Karpas-422 (cell line): ENCODE measurements around the gene LYG2. TPM values are rescaled to one million over a fixed set of nuclear protein-coding genes. Genes with fewer than 3 reads are reported as not detected.
"Not testable (repeated sequence)": the region's sequence is repeated elsewhere in the genome, so short reads cannot be mapped to it uniquely, and the experiment has no call there.

ENCODE experiments used
- DNase-seq: peaks from one replicate; pipeline ENCODE4 v3.0.0-alpha.2; 2015
- H2AFZ ChIP-seq: fragments of 200-600 bp; sonication (generic); 2 replicates; pipeline ENCODE4 v1.6.1; 2014; ENCODE audit warnings: antibody characterized with exemption, low read length, mixed read lengths
- H3K27ac ChIP-seq: fragments of 200-600 bp; sonication (generic); 2 replicates; pipeline ENCODE4 v1.5.1; 2014; ENCODE audit warnings: mild to moderate bottlenecking, low read length, moderate library complexity
- H3K27me3 ChIP-seq: fragments of 200-600 bp; sonication (generic); 2 replicates; pipeline ENCODE4 v1.6.1; 2014; ENCODE audit warnings: low read length, mixed read lengths
- H3K36me3 ChIP-seq: fragments of 200-600 bp; sonication (generic); 2 replicates; pipeline ENCODE4 v1.6.1; 2014; ENCODE audit warnings: low read length, mixed read lengths; ENCODE audit not compliant: insufficient read depth
- H3K4me1 ChIP-seq: fragments of 200-600 bp; sonication (generic); 2 replicates; pipeline ENCODE4 v1.6.1; 2014; ENCODE audit warnings: mild to moderate bottlenecking, low read length, mixed read lengths
- H3K4me2 ChIP-seq: fragments of 200-600 bp; sonication (generic); 2 replicates; pipeline ENCODE4 v1.6.1; 2014; ENCODE audit warnings: low read length, low read depth, mild to moderate bottlenecking; ENCODE audit not compliant: poor library complexity, severe bottlenecking
- H3K4me3 ChIP-seq: fragments of 200-600 bp; sonication (generic); 2 replicates; pipeline ENCODE4 v1.5.1; 2014; ENCODE audit warnings: mild to moderate bottlenecking, antibody characterized with exemption, low read length, mixed read lengths
- H3K79me2 ChIP-seq: fragments of 200-600 bp; sonication (generic); 2 replicates; pipeline ENCODE4 v1.6.1; 2014; ENCODE audit warnings: mild to moderate bottlenecking, low read length, mixed read lengths
- H3K9ac ChIP-seq: fragments of 200-600 bp; sonication (generic); 2 replicates; pipeline ENCODE4 v1.6.0; 2014; ENCODE audit warnings: low read length
- H3K9me2 ChIP-seq: fragments of 200-600 bp; sonication (generic), shearing (Covaris generic); replicated peaks from 2 replicates; pipeline ENCODE4 v1.6.0; 2014; ENCODE audit warnings: mild to moderate bottlenecking, low read length, moderate library complexity; ENCODE audit not compliant: insufficient read depth
- H3K9me3 ChIP-seq: fragments of 300-700, 200-600 bp; sonication (generic); 2 replicates; pipeline ENCODE4 v1.6.1; 2014; ENCODE audit warnings: low read length, mixed read lengths
- H4K20me1 ChIP-seq: fragments of 200-600 bp; sonication (generic); 2 replicates; pipeline ENCODE4 v1.6.1; 2014; ENCODE audit warnings: mild to moderate bottlenecking, antibody characterized with exemption, low read length, low read depth; ENCODE audit not compliant: insufficient read depth
- total RNA-seq: library from RNA; depleted of rRNA; stranded (reverse); fragments of >200 nt; shearing (Covaris generic); gene quantifications from 2 replicates; pipeline ENCODE4 v1.2.3, GENCODE V29; 2014; ENCODE audit warnings: low replicate concordance; rRNA removed

LYG2 gene
- total RNA-seq = not detected in 2 replicates

- no peak within 1 kb of the TSS for H3K9ac ChIP-seq
Measured at GRCh38 chr2:99255491-99256318, at the start of gene LYG2. LYG2 (minus strand) TSS chr2:99255666; CDS start chr2:99254260, 1,406 bp downstream.

GRCh38 chr2:99301097-99301496 lies 45.6 kb upstream of the LYG2 start, which contains the start of gene LYG1:
LYG1 (minus strand) TSS chr2:99301197; CDS start chr2:99295670, 5,527 bp downstream.
- not testable (repeated sequence) for DNase-seq, H3K4me3 ChIP-seq, H3K27ac ChIP-seq, H3K79me2 ChIP-seq, H3K27me3 ChIP-seq, H2AFZ ChIP-seq, H3K9ac ChIP-seq, H3K4me2 ChIP-seq, H4K20me1 ChIP-seq, H3K9me3 ChIP-seq, H3K9me2 ChIP-seq, H3K36me3 ChIP-seq, H3K4me1 ChIP-seq

More at GRCh38 chr2:99255491-99256318, at the start of gene LYG2:
- Histone ChIP-seq H3K4me2 (no peak within 1 kb of the TSS), H3K27me3 (no peaks in the 10 kb centered on the region), H3K27ac (no peak within 1 kb of the TSS), H3K9me2 (no peaks in the 10 kb centered on the region), H3K9me3 (no peaks in the 10 kb centered on the region), H3K79me2 (no peaks in the 10 kb centered on the region), H4K20me1 (no peaks in the 10 kb centered on the region), H3K4me1 (no peaks in the 10 kb centered on the region), H2AFZ (no peak within 1 kb of the TSS), H3K4me3 (no peak within 1 kb of the TSS), H3K36me3 (no peaks in the 10 kb centered on the region)
- no peak for DNase-seq

DNA sequence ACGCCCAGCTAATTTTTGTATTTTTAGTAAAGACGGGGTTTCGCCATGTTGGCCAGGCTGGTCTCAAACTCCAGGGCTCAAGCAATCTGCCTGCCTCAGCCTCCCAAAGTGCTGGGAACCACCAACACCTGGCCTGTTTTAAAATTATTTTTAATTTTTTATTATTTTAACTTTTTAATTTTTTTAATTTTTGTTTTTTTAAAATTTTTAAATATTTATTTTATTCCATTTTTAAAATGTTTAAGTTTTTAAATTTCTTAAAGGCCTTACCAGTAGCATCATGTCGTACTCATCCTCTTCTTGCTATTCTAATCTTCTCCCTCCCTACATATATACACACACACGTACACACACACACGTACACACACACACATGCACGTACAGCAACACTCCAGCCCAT lies 44.1 kb upstream of the LYG2 start:
- Histone ChIP-seq H3K36me3 (no peaks in the 10 kb centered on the region), H2AFZ (no peak overlapping the region), H3K27ac (no peak overlapping the region), H3K9me2 (no peaks in the 10 kb centered on the region), H4K20me1 (no peaks in the 10 kb centered on the region), H3K79me2 (peaks cover 4% of the 10 kb centered on the region), H3K4me3 (no peak overlapping the region), H3K27me3 (no peaks in the 10 kb centered on the region), H3K9ac (no peak overlapping the region), H3K4me2 (no peak overlapping the region), H3K9me3 (no peaks in the 10 kb centered on the region), H3K4me1 (peaks cover 9% of the 10 kb centered on the region)
- no peak for DNase-seq

- Histone ChIP-seq H3K9me3 (no peaks in the 10 kb centered on the region), H3K27me3 (no peaks in the 10 kb centered on the region), H2AFZ (no peak overlapping the region), H3K4me1 (peaks cover 9% of the 10 kb centered on the region), H3K4me3 (no peak overlapping the region), H3K27ac (no peak overlapping the region), H3K4me2 (no peak overlapping the region), H3K36me3 (no peaks in the 10 kb centered on the region), H3K9me2 (no peaks in the 10 kb centered on the region), H4K20me1 (no peaks in the 10 kb centered on the region), H3K79me2 (peaks cover 4% of the 10 kb centered on the region), H3K9ac (no peak overlapping the region)
- peak; percentile 60 for DNase-seq
Measured at GRCh38 chr2:99297994-99298393, 42.5 kb upstream of the LYG2 start.

DNA sequence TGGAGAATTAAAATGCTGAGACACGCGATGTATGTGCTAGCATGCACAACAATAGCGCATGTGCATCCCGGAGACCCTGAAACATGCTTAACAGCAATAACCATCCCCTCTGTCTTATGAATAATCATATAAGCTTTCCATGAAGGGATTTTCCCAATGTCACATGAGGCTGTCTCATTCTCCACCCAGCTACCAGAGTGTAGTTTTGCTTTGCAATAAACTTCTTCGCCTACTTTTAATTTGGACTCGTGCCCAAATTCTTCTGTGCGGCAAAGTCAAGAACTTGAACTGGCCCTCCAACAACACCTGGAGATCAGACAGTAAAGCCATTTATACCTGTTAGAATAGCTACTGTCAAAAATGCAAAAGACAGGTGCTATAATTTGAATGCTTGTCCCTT lies 30.1 kb upstream of the LYG2 start:
- H3K27me3 ChIP-seq = no peaks in the 10 kb centered on the region
- H3K4me3 ChIP-seq = no peak overlapping the region
- H4K20me1 ChIP-seq = no peaks in the 10 kb centered on the region
- peaks cover 44% of the 10 kb centered on the region for H3K4me1 ChIP-seq
- H3K9me3 ChIP-seq = no peaks in the 10 kb centered on the region
- peak overlapping the region; percentile 91 for H3K27ac ChIP-seq
- peak overlapping the region; percentile 70 for H3K4me2 ChIP-seq
- no peak for DNase-seq
- no peak overlapping the region for H2AFZ ChIP-seq
- no peak overlapping the region for H3K9ac ChIP-seq
- H3K79me2 ChIP-seq = peaks cover 30% of the 10 kb centered on the region
- no peaks in the 10 kb centered on the region for H3K9me2 ChIP-seq
- H3K36me3 ChIP-seq = 0 out of 2 replicates have a peak, but pooled peaks cover 3% of the 10 kb centered on the region

DNA sequence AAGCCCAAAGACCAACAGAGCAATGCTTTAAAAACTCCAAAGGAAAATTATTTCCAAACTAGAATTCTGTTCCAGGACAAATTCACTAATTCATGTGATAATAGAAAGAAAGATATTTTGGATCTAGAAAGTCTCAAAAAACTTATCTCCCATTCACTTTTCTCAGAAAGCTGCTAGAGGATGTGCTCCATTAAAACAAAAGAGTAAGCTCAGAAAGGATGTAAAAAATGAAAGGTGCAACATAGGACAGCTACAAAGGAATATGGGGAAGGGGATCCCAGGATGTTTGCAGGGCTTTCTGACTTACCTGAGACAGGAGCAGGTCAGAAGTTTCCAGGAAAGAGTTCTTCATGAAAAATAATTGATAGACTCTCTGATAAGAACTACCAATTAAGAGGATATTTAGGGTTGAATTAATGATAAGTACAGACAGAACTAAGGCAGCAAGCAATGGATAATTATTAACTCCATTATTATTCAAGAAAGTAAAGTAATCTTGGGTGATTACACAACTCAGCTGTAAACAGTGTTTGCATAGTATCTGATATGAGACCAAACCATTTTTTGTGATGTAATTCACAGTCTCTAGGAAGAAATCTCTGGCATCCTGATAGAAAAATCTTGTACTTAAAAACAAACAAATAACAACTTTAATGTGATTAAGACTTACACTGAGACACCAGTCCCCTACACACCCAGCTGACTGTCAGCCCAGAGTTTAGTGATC lies 24.7 kb upstream of the LYG2 start:
- no peak for DNase-seq
- Histone ChIP-seq H3K9me3 (no peaks in the 10 kb centered on the region), H3K27ac (no peak overlapping the region)

GRCh38 chr2:99278793-99279291 lies 23.4 kb upstream of the LYG2 start:
- Histone ChIP-seq H3K4me2 (no peak overlapping the region), H3K4me3 (no peak overlapping the region), H3K4me1 (no peaks in the 10 kb centered on the region), H3K9me3 (no peaks in the 10 kb centered on the region), H3K79me2 (no peaks in the 10 kb centered on the region), H3K36me3 (peaks cover 7% of the 10 kb centered on the region; the same call in 1 of the 2 replicates), H3K27ac (no peak overlapping the region), H3K9me2 (no peaks in the 10 kb centered on the region), H2AFZ (no peak overlapping the region), H3K27me3 (no peaks in the 10 kb centered on the region), H3K9ac (no peak overlapping the region), H4K20me1 (no peaks in the 10 kb centered on the region)
- no peak for DNase-seq

More for the DNA sequence above, 24.7 kb upstream of the LYG2 start:
- Histone ChIP-seq H3K4me3 (no peak overlapping the region), H3K36me3 (peaks cover 7% of the 10 kb centered on the region; the same call in 1 of the 2 replicates), H3K9me2 (no peaks in the 10 kb centered on the region), H3K79me2 (no peaks in the 10 kb centered on the region), H3K4me1 (peaks cover 6% of the 10 kb centered on the region), H3K27me3 (no peaks in the 10 kb centered on the region), H4K20me1 (no peaks in the 10 kb centered on the region), H3K9ac (no peak overlapping the region), H2AFZ (no peak overlapping the region), H3K4me2 (no peak overlapping the region)

- H3K9me3 ChIP-seq, DNase-seq, H3K27ac ChIP-seq, H3K4me3 ChIP-seq, H4K20me1 ChIP-seq, H3K4me2 ChIP-seq, H3K4me1 ChIP-seq, H2AFZ ChIP-seq, H3K27me3 ChIP-seq, H3K9me2 ChIP-seq, H3K79me2 ChIP-seq, H3K9ac ChIP-seq, H3K36me3 ChIP-seq: not testable (repeated sequence)
Measured at GRCh38 chr2:99278195-99278765, 22.8 kb upstream of the LYG2 start.
